ENCODE results near the gene LAPTM4A. TPM values are rescaled to one million over a fixed set of nuclear protein-coding genes. Genes with fewer than 3 reads are reported as not detected.

LAPTM4A gene
- total RNA-seq, 1 experiment from 2014 or later, result 131 TPM

GRCh38 chr2:20027260-20027677 lies 24.2 kb downstream of the LAPTM4A start:
- no peaks in the 10 kb centered on the region for H4K20me1 ChIP-seq (ENCODE audit: control insufficient read depth, insufficient read depth, insufficient read length)
- no peak overlapping the region for H4K5ac ChIP-seq (ENCODE audit: insufficient read length, low read depth, low read length)
- H2AK5ac ChIP-seq (ENCODE audit: insufficient read length, low read length), result no peak overlapping the region
- no peaks in the 10 kb centered on the region for H3K23me2 ChIP-seq (ENCODE audit: insufficient read length, low read depth, low read length, poor library complexity, severe bottlenecking)
- H2BK20ac ChIP-seq (ENCODE audit: low read depth, low read length, poor library complexity, severe bottlenecking), result no peak overlapping the region
- no peaks in the 10 kb centered on the region for H3K27me3 ChIP-seq (ENCODE audit: insufficient read depth, low read length)
- no peaks in the 10 kb centered on the region for H3K79me2 ChIP-seq (ENCODE audit: insufficient read depth, low read length)
- no peak overlapping the region for H3K23ac ChIP-seq (ENCODE audit: insufficient read length, low read depth, low read length)
- H2BK12ac ChIP-seq (ENCODE audit: insufficient read length, low read depth, low read length), result no peak overlapping the region
- Mint-ChIP-seq H3K4me1 (no peaks in the 10 kb centered on the region), H3K4me3 (no peak overlapping the region), H3K9me3 (peaks cover 4 to 5% of the 10 kb centered on the region in 2 experiments; a peak in 2 of 5 replicates), H3K27me3 (ENCODE audit: low read depth) (no peaks in the 10 kb centered on the region), H3K36me3 (ENCODE audit: insufficient read depth in 1 of 3, low read depth in 3 of 3) (peaks cover 35 to 51% (median 43%) of the 10 kb centered on the region in 3 experiments), H3K27ac (no peak overlapping the region)
- H3K27ac ChIP-seq (ENCODE audit: insufficient read length, low read depth, low read length), result no peak overlapping the region
- no peak overlapping the region for H2BK5ac ChIP-seq (ENCODE audit: insufficient read length, low read length)
- no peak for DNase-seq
- H3K9me3 ChIP-seq (ENCODE audit: control insufficient read depth, low read depth, low read length), result no peaks in the 10 kb centered on the region
- H4K91ac ChIP-seq (ENCODE audit: insufficient read length, low read depth, low read length), result no peak overlapping the region
- no peak overlapping the region for H2BK120ac ChIP-seq (ENCODE audit: low read depth, low read length, poor library complexity, severe bottlenecking)
- H3K79me1 ChIP-seq (ENCODE audit: insufficient read depth, low read depth, low read length, poor library complexity, severe bottlenecking), result no peaks in the 10 kb centered on the region
- H3K4me2 ChIP-seq (ENCODE audit: insufficient read depth, insufficient read length, low read length), result no peak overlapping the region
- WGBS (ENCODE audit: extremely low coverage, insufficient read length, low lambda C conversion rate), result no CpG with 5 or more reads among the region's 4 CpGs
- H2AFZ ChIP-seq (ENCODE audit: low read length), result no peak overlapping the region
- no peak overlapping the region for H3K18ac ChIP-seq (ENCODE audit: insufficient read length, low read depth, low read length)
- H3K4ac ChIP-seq (ENCODE audit: low read depth, low read length), result no peak overlapping the region
- H3K14ac ChIP-seq (ENCODE audit: insufficient read depth, low read length), result no peak overlapping the region
- no peak overlapping the region for H3K9ac ChIP-seq (ENCODE audit: extremely low read depth, insufficient read length, low read length)
- H3T11ph ChIP-seq (ENCODE audit: low read length), result no peak overlapping the region
- no peak overlapping the region for H3K56ac ChIP-seq (ENCODE audit: insufficient read length, low read depth, low read length)
- H4K8ac ChIP-seq (replicated peaks; ENCODE audit: insufficient read length, low read depth, low read length), result no peak overlapping the region
- TF ChIP-seq CTCF (conservative IDR thresholded peaks at IDR 0.05), result no peak
- no peak overlapping the region for H2BK15ac ChIP-seq (ENCODE audit: low read depth, low read length)
- H3K4me1 ChIP-seq (ENCODE audit: insufficient read depth, low read length), result no peaks in the 10 kb centered on the region

Data from H9 (cell line).